DND-41 (cell line): Measurements from ENCODE around the gene KIF1A.

Experiments used
- ATAC-seq: fragments of 200-7000 bp; cut with Tn5 transposase; 3 replicates; pipeline ENCODE4 v1.9.1; 2021; ENCODE audit warnings: low read depth; ENCODE audit not compliant: insufficient read depth
- DNase-seq: peaks from one replicate; pipeline ENCODE4 v3.0.0-alpha.2; 2020
- H2AFZ ChIP-seq: 2 replicates; pipeline ENCODE4 v1.6.0; 2012; ENCODE audit warnings: low read depth, low read length
- H3K27ac ChIP-seq: 2 replicates; pipeline ENCODE4 v1.5.1; 2012; ENCODE audit warnings: low read length, inconsistent platforms
- H3K27me3 ChIP-seq: fragments of 200-600 bp; sonication (generic); 2 replicates; pipeline ENCODE4 v1.6.0; 2012; ENCODE audit warnings: low read length, mild to moderate bottlenecking, inconsistent platforms; ENCODE audit not compliant: insufficient read depth, poor library complexity
- H3K36me3 ChIP-seq: 2 replicates; pipeline ENCODE4 v1.5.1; 2012; ENCODE audit warnings: low read length, inconsistent platforms; ENCODE audit not compliant: insufficient read depth
- H3K4me1 ChIP-seq: 2 replicates; pipeline ENCODE4 v1.5.1; 2012; ENCODE audit warnings: mild to moderate bottlenecking, low read length; ENCODE audit not compliant: insufficient read depth
- H3K4me2 ChIP-seq: 2 replicates; pipeline ENCODE4 v1.6.0; 2012; ENCODE audit warnings: mild to moderate bottlenecking, moderate library complexity, low read length, inconsistent platforms; ENCODE audit not compliant: insufficient read depth
- H3K4me3 ChIP-seq, 2 experiments: fragments of 200-600 bp in 1 of 2; shearing (Covaris generic) in 1 of 2; 2 replicates each; pipeline ENCODE4 v1.5.1; 2012 to 2016; ENCODE audit warnings: inconsistent platforms in 2 of 2, low read length in 2 of 2, mild to moderate bottlenecking in 2 of 2, low read depth in 1 of 2, moderate library complexity in 1 of 2
- H3K79me2 ChIP-seq: 2 replicates; pipeline ENCODE4 v1.6.0; 2012; ENCODE audit warnings: low read length, inconsistent platforms; ENCODE audit not compliant: insufficient read depth
- H3K9ac ChIP-seq: 2 replicates; pipeline ENCODE4 v1.6.0; 2012; ENCODE audit warnings: low read depth, mild to moderate bottlenecking, inconsistent platforms, low read length, moderate library complexity
- H3K9me3 ChIP-seq: 2 replicates; pipeline ENCODE4 v1.5.1; 2012; ENCODE audit warnings: low read length, moderate library complexity, mild to moderate bottlenecking, inconsistent platforms; ENCODE audit not compliant: insufficient read depth, severe bottlenecking
- H4K20me1 ChIP-seq: 2 replicates; pipeline ENCODE4 v1.6.0; 2012; ENCODE audit warnings: low read length; ENCODE audit not compliant: insufficient read depth
- EZH2 ChIP-seq: IDR thresholded peaks from 3 replicates; pipeline ENCODE4 v1.6.1; 2012; ENCODE audit warnings: borderline replicate concordance, low read depth, mild to moderate bottlenecking, moderate library complexity, low read length, inconsistent platforms; ENCODE audit not compliant: severe bottlenecking
- TF ChIP-seq, protein P1 (sequence below): IDR thresholded peaks from 2 replicates; pipeline ENCODE4 v1.5.1; 2012; ENCODE audit warnings: borderline replicate concordance, low read length, moderate library complexity, mild to moderate bottlenecking; ENCODE audit not compliant: poor library complexity, severe bottlenecking; ENCODE audit errors: extremely low read depth

Gene KIF1A

GRCh38 chr2:240713071-240713927 lies 106.7 kb downstream of the KIF1A start:
- ATAC-seq (no peak), DNase-seq (no peak)
- no peaks in the 10 kb centered on the region for H3K27me3 ChIP-seq

DNA sequence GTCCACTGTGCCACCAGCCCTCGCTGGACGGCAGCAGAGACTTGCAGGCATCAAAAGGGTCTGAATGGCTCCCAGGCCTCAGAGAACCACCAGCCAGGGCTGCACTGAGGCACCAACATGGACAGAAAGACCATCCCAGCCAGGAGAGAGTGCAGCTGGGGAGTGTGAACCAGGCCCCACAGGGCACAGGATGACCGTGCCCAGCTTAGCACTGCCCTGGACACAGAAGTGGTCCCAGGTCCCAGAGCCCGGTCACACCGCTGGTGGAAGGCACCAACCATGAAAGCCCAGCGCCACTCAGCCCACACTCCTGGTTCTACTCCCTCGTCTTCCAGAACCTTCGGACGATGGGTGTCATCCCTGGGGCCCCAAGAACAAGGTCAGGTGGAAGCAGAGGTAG lies 107.9 kb downstream of the KIF1A start:
- Histone ChIP-seq H3K4me1 (no peaks in the 10 kb centered on the region), H3K9ac (no peak overlapping the region), H3K9me3 (no peaks in the 10 kb centered on the region), H3K27ac (no peak overlapping the region), H4K20me1 (peaks cover 3% of the 10 kb centered on the region), H2AFZ (no peak overlapping the region), H3K79me2 (no peaks in the 10 kb centered on the region), H3K4me3 (no peak overlapping the region), H3K36me3 (no peaks in the 10 kb centered on the region), H3K27me3 (peaks cover 8% of the 10 kb centered on the region), H3K4me2 (no peak overlapping the region)
- no peak for TF ChIP-seq EZH2
- TF ChIP-seq, protein P1, sequence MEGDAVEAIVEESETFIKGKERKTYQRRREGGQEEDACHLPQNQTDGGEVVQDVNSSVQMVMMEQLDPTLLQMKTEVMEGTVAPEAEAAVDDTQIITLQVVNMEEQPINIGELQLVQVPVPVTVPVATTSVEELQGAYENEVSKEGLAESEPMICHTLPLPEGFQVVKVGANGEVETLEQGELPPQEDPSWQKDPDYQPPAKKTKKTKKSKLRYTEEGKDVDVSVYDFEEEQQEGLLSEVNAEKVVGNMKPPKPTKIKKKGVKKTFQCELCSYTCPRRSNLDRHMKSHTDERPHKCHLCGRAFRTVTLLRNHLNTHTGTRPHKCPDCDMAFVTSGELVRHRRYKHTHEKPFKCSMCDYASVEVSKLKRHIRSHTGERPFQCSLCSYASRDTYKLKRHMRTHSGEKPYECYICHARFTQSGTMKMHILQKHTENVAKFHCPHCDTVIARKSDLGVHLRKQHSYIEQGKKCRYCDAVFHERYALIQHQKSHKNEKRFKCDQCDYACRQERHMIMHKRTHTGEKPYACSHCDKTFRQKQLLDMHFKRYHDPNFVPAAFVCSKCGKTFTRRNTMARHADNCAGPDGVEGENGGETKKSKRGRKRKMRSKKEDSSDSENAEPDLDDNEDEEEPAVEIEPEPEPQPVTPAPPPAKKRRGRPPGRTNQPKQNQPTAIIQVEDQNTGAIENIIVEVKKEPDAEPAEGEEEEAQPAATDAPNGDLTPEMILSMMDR, result no peak
- ATAC-seq (no peak), DNase-seq (no peak)

More at GRCh38 chr2:240713071-240713927, 106.7 kb downstream of the KIF1A start:
- no peak for TF ChIP-seq EZH2
- TF ChIP-seq, protein P1, result no peak
- Histone ChIP-seq H2AFZ (no peak overlapping the region), H3K27ac (no peak overlapping the region), H3K4me1 (no peaks in the 10 kb centered on the region), H3K4me3 (no peak overlapping the region), H3K4me2 (no peak overlapping the region), H3K9ac (no peak overlapping the region), H4K20me1 (peaks cover 9% of the 10 kb centered on the region), H3K9me3 (no peaks in the 10 kb centered on the region), H3K36me3 (no peaks in the 10 kb centered on the region), H3K79me2 (no peaks in the 10 kb centered on the region)

DNA sequence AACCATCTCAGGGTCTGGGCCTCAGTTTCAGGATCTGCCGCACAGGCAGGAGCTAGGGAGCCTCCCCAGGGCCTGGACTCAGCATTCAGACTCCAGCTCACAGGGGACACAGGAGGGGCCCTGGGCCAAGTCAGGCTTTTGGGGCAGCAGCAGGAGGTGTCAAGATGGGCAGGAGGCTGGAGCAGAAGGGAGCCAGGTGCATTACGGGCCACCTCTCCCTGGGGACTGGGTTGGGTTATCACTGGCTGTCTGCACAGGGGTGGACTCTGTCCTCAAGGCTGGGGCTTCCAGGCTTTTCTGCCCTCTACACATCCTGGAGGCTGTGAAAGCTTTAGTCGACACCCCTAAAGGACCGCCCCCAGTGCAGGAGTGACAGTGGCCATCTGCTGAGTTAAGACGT lies 108.3 kb downstream of the KIF1A start:
- no peak for ATAC-seq

More for the DNA sequence above, 108.3 kb downstream of the KIF1A start:
- peaks cover 3% of the 10 kb centered on the region for H4K20me1 ChIP-seq
- no peaks in the 10 kb centered on the region for H3K36me3 ChIP-seq
- no peak overlapping the region for H3K4me3 ChIP-seq
- DNase-seq, result no peak
- no peaks in the 10 kb centered on the region for H3K79me2 ChIP-seq
- TF ChIP-seq, protein P1, result no peak
- no peak for TF ChIP-seq EZH2
- H3K4me1 ChIP-seq, result no peaks in the 10 kb centered on the region
- H2AFZ ChIP-seq, result no peak overlapping the region
- H3K27me3 ChIP-seq, result peaks cover 11% of the 10 kb centered on the region
- H3K9ac ChIP-seq, result no peak overlapping the region
- H3K4me2 ChIP-seq, result no peak overlapping the region
- H3K9me3 ChIP-seq, result no peaks in the 10 kb centered on the region
- no peak overlapping the region for H3K27ac ChIP-seq
